GM23248 (cell line): ENCODE data around the gene ASB4.

Experiments
- EZH2 ChIP-seq: fragments of 200-600 bp; sonication (generic); IDR thresholded peaks from 2 replicates; pipeline ENCODE4 v1.6.1; 2018; ENCODE audit warnings: antibody characterized with exemption, mild to moderate bottlenecking; ENCODE audit not compliant: insufficient read depth, poor library complexity, severe bottlenecking
- EZH2phosphoT487 ChIP-seq: fragments of 200-600 bp; sonication (generic); IDR thresholded peaks from 2 replicates; pipeline ENCODE4 v1.6.1; 2018; ENCODE audit warnings: antibody characterized with exemption, moderate library complexity, mild to moderate bottlenecking, low read depth; ENCODE audit not compliant: insufficient read depth

GRCh38 chr7:95493844-95494243 is 8.1 kb downstream of the ASB4 start:
- TF ChIP-seq EZH2 (no peak), EZH2phosphoT487 (no peak)
